GM21390 (cell line): ENCODE measurements around the gene RBMS3.
"Not testable (repeated sequence)": the region's sequence is repeated elsewhere in the genome, so short reads cannot be mapped to it uniquely, and the experiment has no call there.

Source experiments
- ATAC-seq: cut with Tn5 transposase; IDR thresholded peaks from one replicate; pipeline ENCODE4 v1.9.1; 2021; ENCODE audit not compliant: unreplicated experiment

RBMS3 gene

GRCh38 chr3:29473481-29474170 is 192.8 kb downstream of the RBMS3 start:
- not testable (repeated sequence) for ATAC-seq

GRCh38 chr3:29475305-29475840 is 194.5 kb downstream of the RBMS3 start:
- ATAC-seq = no peak

- ATAC-seq = no peak
Measured at GRCh38 chr3:29475854-29476253, 195.0 kb downstream of the RBMS3 start.

GRCh38 chr3:29478611-29479010 is 197.7 kb downstream of the RBMS3 start:
- no peak for ATAC-seq

GRCh38 chr3:29481249-29481648 is 200.4 kb downstream of the RBMS3 start:
- no peak for ATAC-seq

GRCh38 chr3:29481969-29482767 is 201.3 kb downstream of the RBMS3 start:
- ATAC-seq = no peak

GRCh38 chr3:29484633-29485032 is 203.8 kb downstream of the RBMS3 start:
- ATAC-seq = no peak

- no peak for ATAC-seq
Measured at GRCh38 chr3:29486096-29486495, 205.2 kb downstream of the RBMS3 start.

GRCh38 chr3:29486917-29487316 is 206.0 kb downstream of the RBMS3 start:
- ATAC-seq = no peak

GRCh38 chr3:29488922-29489321 is 208.1 kb downstream of the RBMS3 start:
- ATAC-seq = no peak

- no peak for ATAC-seq
Measured at GRCh38 chr3:29493109-29493508, 212.2 kb downstream of the RBMS3 start.

GRCh38 chr3:29494305-29495036 is 213.6 kb downstream of the RBMS3 start:
- ATAC-seq = no peak

- ATAC-seq = no peak
Measured at GRCh38 chr3:29497282-29497681, 216.4 kb downstream of the RBMS3 start.

GRCh38 chr3:29502771-29503170 is 221.9 kb downstream of the RBMS3 start:
- no peak for ATAC-seq

- no peak for ATAC-seq
Measured at GRCh38 chr3:29503314-29503713, 222.4 kb downstream of the RBMS3 start.

- no peak for ATAC-seq
Measured at GRCh38 chr3:29503958-29504357, 223.1 kb downstream of the RBMS3 start.

- ATAC-seq = no peak
Measured at GRCh38 chr3:29506502-29506901, 225.6 kb downstream of the RBMS3 start.

GRCh38 chr3:29511701-29512100 is 230.8 kb downstream of the RBMS3 start:
- ATAC-seq = no peak

- no peak for ATAC-seq
Measured at GRCh38 chr3:29512641-29513040, 231.8 kb downstream of the RBMS3 start.

- no peak for ATAC-seq
Measured at GRCh38 chr3:29513236-29513635, 232.4 kb downstream of the RBMS3 start.

- no peak for ATAC-seq
Measured at GRCh38 chr3:29514170-29514569, 233.3 kb downstream of the RBMS3 start.
